Renal pelvis (tissue), 4 donors: ENCODE measurements around the gene MOB3C. TPM values are rescaled to one million over a fixed set of nuclear protein-coding genes. Genes with fewer than 3 reads are reported as not detected.

Experiments
- DNase-seq: peaks from one replicate; pipeline ENCODE4 v3.0.0-alpha.2; 2013
- polyA plus RNA-seq, 3 donors: library from polyadenylated mRNA; unstranded; fragments of 120-200 nt; gene quantifications; one replicate each; pipeline ENCODE4 v1.2.1, GENCODE V29; 2013; ENCODE audit not compliant: insufficient read length in 3 of 3

MOB3C gene
- polyA plus RNA-seq, 3 donors: 11.3 to 13.0 (median 12.3) TPM

GRCh38 chr1:46645815-46646214 lies 29.2 kb upstream of the MOB3C start:
- no peak for DNase-seq

GRCh38 chr1:46643368-46643775 lies 26.8 kb upstream of the MOB3C start:
- DNase-seq: peak; percentile 30

- no peak for DNase-seq
These were observed 25.6 kb upstream of the MOB3C start for GRCh38 chr1:46642115-46642680.

GRCh38 chr1:46639547-46639946 lies 22.9 kb upstream of the MOB3C start:
- no peak for DNase-seq

GRCh38 chr1:46638921-46639320 lies 22.3 kb upstream of the MOB3C start:
- DNase-seq: no peak

- no peak for DNase-seq
These were observed 21.0 kb upstream of the MOB3C start for GRCh38 chr1:46637444-46638083.

- no peak for DNase-seq
These were observed 18.6 kb upstream of the MOB3C start for GRCh38 chr1:46635205-46635604.

- DNase-seq: no peak
These were observed 14.1 kb upstream of the MOB3C start for GRCh38 chr1:46630719-46631118.

- DNase-seq: no peak
These were observed 7.4 kb upstream of the MOB3C start for GRCh38 chr1:46623743-46624644.

GRCh38 chr1:46622344-46622743 lies 5.7 kb upstream of the MOB3C start:
- DNase-seq: no peak

- no peak for DNase-seq
These were observed 5.3 kb upstream of the MOB3C start for GRCh38 chr1:46621930-46622329.

GRCh38 chr1:46619656-46620258 lies 3.1 kb upstream of the MOB3C start:
- DNase-seq: no peak

GRCh38 chr1:46618754-46619415 lies 2.3 kb upstream of the MOB3C start:
- DNase-seq: no peak

- DNase-seq: no peak
These were observed 1.2 kb upstream of the MOB3C start for GRCh38 chr1:46617833-46618232.

GRCh38 chr1:46617108-46617800 lies 643 bp upstream of the MOB3C start:
- DNase-seq: no peak

GRCh38 chr1:46615735-46616134 lies 876 bp downstream of the MOB3C start:
- no peak for DNase-seq

- DNase-seq: no peak
These were observed 1.5 kb downstream of the MOB3C start for GRCh38 chr1:46615088-46615487.

- DNase-seq: no peak
These were observed 2.0 kb downstream of the MOB3C start for GRCh38 chr1:46614604-46614984.

- peak; percentile 69 for DNase-seq
These were observed 2.7 kb downstream of the MOB3C start for GRCh38 chr1:46613661-46614603.
